Activated T-helper 17 cell treated with anti-CD3 and anti-CD28 coated beads, Interleukin-2, amount 50 U/mL, for 72 hours (primary cell): Measurements from ENCODE around the gene DOCK9. TPM values are rescaled to one million over a fixed set of nuclear protein-coding genes. Genes with fewer than 3 reads are reported as not detected.
A peak's percentile ranks its signal among the peaks of the same experiment; 100 is the strongest.
"Not testable (repeated sequence)": the region's sequence is repeated elsewhere in the genome, so short reads cannot be mapped to it uniquely, and the experiment has no call there.

Source experiments
- ATAC-seq: fragments of 150-1000 bp; cut with Tn5 transposase; replicated peaks from 2 replicates; pipeline ENCODE4 v1.10.0; 2021; ENCODE audit warnings: mild to moderate bottlenecking, moderate library complexity
- H3K27ac Mint-ChIP-seq: one replicate; pipeline ENCODE4 v1.8.0; 2022; ENCODE audit warnings: mixed read lengths
- H3K27me3 Mint-ChIP-seq: one replicate; pipeline ENCODE4 v1.8.0; 2022; ENCODE audit warnings: mixed read lengths
- H3K36me3 Mint-ChIP-seq: one replicate; pipeline ENCODE4 v1.8.0; 2022; ENCODE audit warnings: low read depth, mild to moderate bottlenecking, mixed read lengths
- H3K4me1 Mint-ChIP-seq: one replicate; pipeline ENCODE4 v1.8.0; 2022; ENCODE audit warnings: mixed read lengths
- H3K4me3 Mint-ChIP-seq: one replicate; pipeline ENCODE4 v1.8.0; 2022; ENCODE audit warnings: mild to moderate bottlenecking, mixed read lengths
- H3K9me3 Mint-ChIP-seq: one replicate; pipeline ENCODE4 v1.8.0; 2022; ENCODE audit warnings: mixed read lengths
- total RNA-seq, 2 donors: library from RNA; stranded (reverse); gene quantifications; one replicate each; pipeline ENCODE4 v1.2.3, GENCODE V29; 2022

The DOCK9 gene
- total RNA-seq, 2 donors from 2014 or later = 50.2 to 70.4 TPM

DNA sequence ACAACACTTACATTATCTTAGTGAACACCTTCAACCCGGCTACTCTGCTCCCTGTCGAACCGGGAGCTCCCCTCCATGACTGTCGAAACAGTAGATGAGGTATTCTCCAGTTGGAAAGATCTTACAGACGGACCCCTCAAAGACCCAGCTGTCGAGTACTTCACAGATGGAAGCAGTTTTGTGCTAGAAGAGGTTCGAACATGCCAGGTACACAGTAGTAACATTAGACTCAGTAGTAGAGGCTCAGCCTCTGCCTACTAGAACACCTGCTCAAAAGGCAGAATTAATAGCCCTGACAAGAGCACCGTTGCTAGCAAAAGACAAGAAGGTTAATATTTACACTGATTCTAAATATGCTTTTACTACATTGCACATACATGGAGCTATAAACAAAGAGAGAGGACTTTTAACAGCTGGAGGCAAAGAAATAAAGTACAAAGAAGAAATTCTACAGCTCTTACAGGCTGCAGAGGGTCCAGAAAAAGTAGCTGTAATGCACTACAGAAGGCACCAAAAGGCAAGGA is 211.8 kb downstream of the DOCK9 start:
- no peaks in the 10 kb centered on the region for H3K36me3 Mint-ChIP-seq
- no peak overlapping the region for H3K27ac Mint-ChIP-seq
- no peak overlapping the region for H3K4me3 Mint-ChIP-seq
- H3K9me3 Mint-ChIP-seq = peaks cover 15% of the 10 kb centered on the region
- no peak for ATAC-seq
- no peaks in the 10 kb centered on the region for H3K4me1 Mint-ChIP-seq
- H3K27me3 Mint-ChIP-seq = peaks cover 16% of the 10 kb centered on the region

GRCh38 chr13:98761986-98762616 is 215.8 kb downstream of the DOCK9 start:
- Mint-ChIP-seq H3K4me1 (no peaks in the 10 kb centered on the region), H3K36me3 (no peaks in the 10 kb centered on the region), H3K27ac (no peak overlapping the region), H3K4me3 (no peak overlapping the region), H3K9me3 (peaks cover 8% of the 10 kb centered on the region), H3K27me3 (peaks cover 15% of the 10 kb centered on the region)
- no peak for ATAC-seq

- Mint-ChIP-seq H3K4me1 (no peaks in the 10 kb centered on the region), H3K36me3 (no peaks in the 10 kb centered on the region), H3K9me3 (peaks cover 8% of the 10 kb centered on the region), H3K27me3 (peaks cover 18% of the 10 kb centered on the region), H3K4me3 (no peak overlapping the region), H3K27ac (no peak overlapping the region)
- ATAC-seq = peak; percentile 23
Measured at GRCh38 chr13:98761126-98761985, 216.5 kb downstream of the DOCK9 start.

GRCh38 chr13:98755729-98756128 is 222.1 kb downstream of the DOCK9 start:
- Mint-ChIP-seq H3K4me1 (no peaks in the 10 kb centered on the region), H3K27ac (no peak overlapping the region), H3K9me3 (peaks cover 4% of the 10 kb centered on the region), H3K4me3 (no peak overlapping the region), H3K27me3 (peaks cover 47% of the 10 kb centered on the region), H3K36me3 (no peaks in the 10 kb centered on the region)
- ATAC-seq = no peak

DNA sequence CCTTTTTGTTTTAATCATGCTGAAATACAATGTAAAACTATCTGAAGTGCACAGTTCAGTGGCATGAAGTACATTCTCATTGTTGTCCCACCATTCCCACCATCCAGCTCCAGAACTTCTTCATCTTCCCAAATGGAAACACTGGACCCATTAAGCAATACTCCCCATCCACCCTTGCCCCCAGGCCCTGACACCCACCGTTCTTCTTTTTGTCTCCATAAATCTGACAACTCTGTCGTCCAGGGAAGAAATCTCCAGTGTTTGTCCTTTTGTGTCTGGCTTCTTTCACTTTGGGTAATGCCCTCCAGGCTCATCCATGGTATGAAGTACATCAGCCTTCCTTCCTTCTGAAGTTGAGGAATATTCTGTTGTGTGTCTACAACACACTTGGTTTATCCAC is 222.7 kb downstream of the DOCK9 start:
- H3K9me3 Mint-ChIP-seq = no peaks in the 10 kb centered on the region
- no peak overlapping the region for H3K27ac Mint-ChIP-seq
- H3K36me3 Mint-ChIP-seq = no peaks in the 10 kb centered on the region
- no peak overlapping the region for H3K4me3 Mint-ChIP-seq
- H3K4me1 Mint-ChIP-seq = no peaks in the 10 kb centered on the region
- no peak for ATAC-seq
- H3K27me3 Mint-ChIP-seq = peaks cover 47% of the 10 kb centered on the region

- H3K4me3 Mint-ChIP-seq, ATAC-seq, H3K4me1 Mint-ChIP-seq, H3K36me3 Mint-ChIP-seq, H3K27ac Mint-ChIP-seq, H3K9me3 Mint-ChIP-seq: not testable (repeated sequence)
- H3K27me3 Mint-ChIP-seq = peaks cover 47% of the 10 kb centered on the region
Measured at GRCh38 chr13:98754468-98754867, 223.4 kb downstream of the DOCK9 start.

DNA sequence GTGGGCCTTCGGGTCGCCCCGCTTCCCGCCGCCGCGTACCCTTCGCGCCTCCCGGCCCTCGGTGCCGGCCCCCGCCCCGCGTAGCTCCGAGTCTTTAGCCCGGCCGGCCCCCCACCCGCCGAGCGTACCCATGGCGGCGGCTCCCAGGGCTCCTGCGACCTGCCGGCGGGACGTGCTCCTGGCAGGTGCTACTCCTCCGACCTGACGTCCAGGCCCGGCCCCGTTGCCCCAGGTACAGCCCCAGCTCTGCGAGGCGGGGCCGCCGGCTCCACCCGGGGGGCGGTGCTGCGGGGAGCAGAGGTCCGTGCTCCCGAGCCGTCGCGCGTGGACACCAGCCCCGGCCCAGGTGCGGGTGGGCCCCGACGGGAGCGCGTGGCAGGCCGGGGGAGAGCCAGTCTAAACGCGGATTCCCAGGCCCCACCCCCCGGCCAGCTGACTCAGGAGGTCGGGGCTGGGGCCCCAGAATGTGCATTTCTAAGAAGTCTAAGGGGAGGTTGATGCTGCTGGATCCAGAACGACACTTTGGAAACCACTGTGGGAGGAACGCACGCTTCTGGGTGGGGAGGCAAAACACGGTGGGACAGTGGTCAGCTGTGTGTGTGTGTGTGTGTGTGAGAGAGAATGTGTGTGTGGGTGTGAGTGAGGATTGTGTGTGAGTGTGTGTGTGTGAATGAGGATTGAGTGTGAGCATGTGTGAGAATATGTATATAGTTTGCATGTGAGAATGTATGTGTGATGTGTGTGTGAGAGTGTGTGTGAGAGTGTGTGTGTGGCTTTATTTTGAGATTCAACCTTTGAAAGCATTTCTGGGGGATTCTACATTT is 225.2 kb downstream of the DOCK9 start, which contains the start of gene SLC15A1:
SLC15A1 (minus strand) TSS at position 206 of the 824 bp plus-strand sequence; CDS start at position 132, 74 bp downstream.
- no peak for ATAC-seq

DNA sequence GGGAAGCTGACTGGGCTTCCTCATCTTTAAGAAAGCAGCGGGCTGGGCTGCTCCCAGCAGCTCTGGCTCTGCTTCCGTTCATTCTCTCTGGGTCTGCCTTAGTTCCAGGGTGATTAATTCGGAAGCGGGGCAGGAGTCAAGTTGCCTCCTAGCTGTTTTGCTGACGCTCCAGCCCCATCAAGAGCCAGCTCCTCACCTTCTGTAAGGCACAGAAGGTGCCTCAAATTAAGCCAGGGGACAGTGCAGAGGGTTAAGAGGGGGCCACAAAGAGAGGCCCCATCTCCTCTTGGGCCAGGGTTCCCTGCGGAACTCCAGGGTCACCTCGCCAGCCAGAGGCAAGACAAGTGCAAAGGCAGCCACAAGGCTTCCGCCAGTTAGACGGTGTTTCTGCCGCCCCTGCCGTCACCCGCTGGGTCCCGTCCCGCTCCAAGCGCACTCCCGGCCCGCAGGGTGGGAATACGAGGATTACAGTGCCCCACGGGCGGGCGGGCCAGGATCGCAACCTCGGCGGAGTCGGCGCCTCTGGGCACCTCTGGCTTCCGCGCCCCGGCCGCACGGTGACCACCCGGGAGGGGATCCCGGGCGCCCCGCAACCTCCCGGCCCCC is 225.9 kb downstream of the DOCK9 start:
- no peak for ATAC-seq
- Mint-ChIP-seq H3K9me3 (no peaks in the 10 kb centered on the region), H3K27me3 (peaks cover 43% of the 10 kb centered on the region), H3K36me3 (no peaks in the 10 kb centered on the region), H3K4me3 (no peak overlapping the region), H3K4me1 (no peaks in the 10 kb centered on the region), H3K27ac (no peak overlapping the region)

More for the DNA sequence above, 225.2 kb downstream of the DOCK9 start, which contains the start of gene SLC15A1:
- Mint-ChIP-seq H3K4me1 (no peaks in the 10 kb centered on the region), H3K27me3 (peaks cover 44% of the 10 kb centered on the region), H3K4me3 (no peak within 1 kb of the TSS), H3K27ac (no peak within 1 kb of the TSS), H3K9me3 (no peaks in the 10 kb centered on the region), H3K36me3 (no peaks in the 10 kb centered on the region)

- Mint-ChIP-seq H3K4me3 (no peak overlapping the region), H3K27me3 (peaks cover 39% of the 10 kb centered on the region), H3K36me3 (no peaks in the 10 kb centered on the region), H3K4me1 (no peaks in the 10 kb centered on the region), H3K9me3 (no peaks in the 10 kb centered on the region), H3K27ac (no peak overlapping the region)
- no peak for ATAC-seq
Measured at GRCh38 chr13:98751367-98751782, 226.5 kb downstream of the DOCK9 start.

- H3K4me1 Mint-ChIP-seq = no peaks in the 10 kb centered on the region
- no peaks in the 10 kb centered on the region for H3K36me3 Mint-ChIP-seq
- H3K27me3 Mint-ChIP-seq = peaks cover 33% of the 10 kb centered on the region
- no peak for ATAC-seq
- H3K4me3 Mint-ChIP-seq = no peak overlapping the region
- H3K9me3 Mint-ChIP-seq = no peaks in the 10 kb centered on the region
- H3K27ac Mint-ChIP-seq = no peak overlapping the region
Measured at GRCh38 chr13:98749501-98749900, 228.4 kb downstream of the DOCK9 start.

DNA sequence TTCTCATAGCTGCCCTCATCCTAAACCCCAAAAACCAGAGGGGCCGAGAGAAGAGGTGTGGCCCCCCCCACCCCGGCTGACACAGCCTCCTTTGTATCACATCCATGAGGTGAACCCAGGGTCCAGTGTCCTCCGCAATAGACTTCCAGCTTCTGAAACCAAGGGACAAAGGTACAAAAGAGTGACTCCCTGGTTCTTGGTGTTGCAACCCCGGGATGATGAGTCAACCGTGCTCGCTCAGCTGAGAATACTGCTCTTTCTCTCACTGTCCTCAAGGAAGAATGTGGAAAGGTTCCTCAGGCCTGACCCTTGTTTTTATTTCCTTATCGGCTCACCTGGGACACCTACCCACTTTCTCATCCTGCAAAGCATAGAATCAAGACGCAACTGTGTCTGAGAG is 230.9 kb downstream of the DOCK9 start:
- no peak overlapping the region for H3K4me3 Mint-ChIP-seq
- no peaks in the 10 kb centered on the region for H3K4me1 Mint-ChIP-seq
- no peak overlapping the region for H3K27ac Mint-ChIP-seq
- H3K9me3 Mint-ChIP-seq = no peaks in the 10 kb centered on the region
- ATAC-seq = no peak
- H3K36me3 Mint-ChIP-seq = no peaks in the 10 kb centered on the region
- H3K27me3 Mint-ChIP-seq = peaks cover 23% of the 10 kb centered on the region
